HUES48 (cell line): ENCODE results near the gene CEACAM3.

ENCODE experiments used
- H3K27ac ChIP-seq: one replicate; pipeline ENCODE4 v1.7.0; 2013; ENCODE audit warnings: low read depth, low read length, inconsistent platforms
- H3K27me3 ChIP-seq: 2 replicates; pipeline ENCODE4 v1.6.1; 2013; ENCODE audit warnings: mild to moderate bottlenecking, low read length; ENCODE audit not compliant: control insufficient read depth, insufficient read depth
- H3K36me3 ChIP-seq: 2 replicates; pipeline ENCODE4 v1.6.1; 2013; ENCODE audit warnings: low read length; ENCODE audit not compliant: control insufficient read depth, insufficient read depth
- H3K4me1 ChIP-seq: 2 replicates; pipeline ENCODE4 v1.6.1; 2013; ENCODE audit warnings: mild to moderate bottlenecking, low read length; ENCODE audit not compliant: control insufficient read depth, insufficient read depth
- H3K4me3 ChIP-seq: 2 replicates; pipeline ENCODE4 v1.5.1; 2013; ENCODE audit warnings: mild to moderate bottlenecking, low read depth, low read length
- H3K9ac ChIP-seq: 2 replicates; pipeline ENCODE4 v1.6.1; 2013; ENCODE audit warnings: mild to moderate bottlenecking, low read depth, low read length, moderate library complexity
- H3K9me3 ChIP-seq: 2 replicates; pipeline ENCODE4 v1.6.1; 2013; ENCODE audit warnings: low read length; ENCODE audit not compliant: control insufficient read depth, insufficient read depth

Gene CEACAM3

GRCh38 chr19:41843371-41843770 lies 47.0 kb downstream of the CEACAM3 start:
- no peak overlapping the region for H3K27ac ChIP-seq
- H3K9me3 ChIP-seq, result no peaks in the 10 kb centered on the region
- H3K27me3 ChIP-seq, result no peaks in the 10 kb centered on the region
- H3K36me3 ChIP-seq, result no peaks in the 10 kb centered on the region
- H3K4me3 ChIP-seq, result no peak overlapping the region
- no peaks in the 10 kb centered on the region for H3K4me1 ChIP-seq
- no peak overlapping the region for H3K9ac ChIP-seq

GRCh38 chr19:41844601-41845000 lies 48.2 kb downstream of the CEACAM3 start, which contains the start of gene LYPD4:
Gene LYPD4 (minus strand): TSS chr19:41844683. CDS start chr19:41839285, 5,398 bp downstream.
- no peaks in the 10 kb centered on the region for H3K36me3 ChIP-seq
- no peaks in the 10 kb centered on the region for H3K4me1 ChIP-seq
- H3K27me3 ChIP-seq, result no peaks in the 10 kb centered on the region
- no peak within 1 kb of the TSS for H3K9ac ChIP-seq
- no peak within 1 kb of the TSS for H3K4me3 ChIP-seq
- no peak within 1 kb of the TSS for H3K27ac ChIP-seq
- no peaks in the 10 kb centered on the region for H3K9me3 ChIP-seq

GRCh38 chr19:41845001-41845050 lies 48.4 kb downstream of the CEACAM3 start, which contains the start of gene DMRTC2:
Gene DMRTC2 (plus strand): TSS chr19:41845042. CDS start chr19:41847429, 2,387 bp downstream.
- Histone ChIP-seq H3K4me1 (no peaks in the 10 kb centered on the region), H3K36me3 (no peaks in the 10 kb centered on the region), H3K4me3 (no peak within 1 kb of the TSS), H3K9ac (no peak within 1 kb of the TSS), H3K27ac (no peak within 1 kb of the TSS), H3K9me3 (no peaks in the 10 kb centered on the region), H3K27me3 (no peaks in the 10 kb centered on the region)

- no peaks in the 10 kb centered on the region for H3K36me3 ChIP-seq
- H3K4me3 ChIP-seq, result no peak overlapping the region
- no peak overlapping the region for H3K27ac ChIP-seq
- H3K27me3 ChIP-seq, result no peaks in the 10 kb centered on the region
- no peaks in the 10 kb centered on the region for H3K4me1 ChIP-seq
- no peaks in the 10 kb centered on the region for H3K9me3 ChIP-seq
- no peak overlapping the region for H3K9ac ChIP-seq
Measured at GRCh38 chr19:41845051-41845590, 48.7 kb downstream of the CEACAM3 start.

GRCh38 chr19:41847351-41848105 lies 51.1 kb downstream of the CEACAM3 start:
- Histone ChIP-seq H3K4me1 (peaks cover 4% of the 10 kb centered on the region; the same call in 1 of the 2 replicates), H3K27me3 (no peaks in the 10 kb centered on the region; the same call in 1 of the 2 replicates), H3K36me3 (no peaks in the 10 kb centered on the region), H3K9ac (no peak overlapping the region), H3K27ac (no peak overlapping the region), H3K9me3 (no peaks in the 10 kb centered on the region), H3K4me3 (no peak overlapping the region)

- no peaks in the 10 kb centered on the region for H3K9me3 ChIP-seq
- no peak overlapping the region for H3K9ac ChIP-seq
- no peaks in the 10 kb centered on the region; the same call in 1 of the 2 replicates for H3K27me3 ChIP-seq
- H3K36me3 ChIP-seq, result no peaks in the 10 kb centered on the region
- H3K4me1 ChIP-seq, result peaks cover 4% of the 10 kb centered on the region; the same call in 1 of the 2 replicates
- H3K4me3 ChIP-seq, result no peak overlapping the region
- no peak overlapping the region for H3K27ac ChIP-seq
Measured at GRCh38 chr19:41848666-41849065, 52.3 kb downstream of the CEACAM3 start.

GRCh38 chr19:41849067-41849466 lies 52.7 kb downstream of the CEACAM3 start:
- no peaks in the 10 kb centered on the region; the same call in 1 of the 2 replicates for H3K27me3 ChIP-seq

GRCh38 chr19:41850381-41850780 lies 54.0 kb downstream of the CEACAM3 start:
- no peaks in the 10 kb centered on the region; the same call in 1 of the 2 replicates for H3K27me3 ChIP-seq
- peaks cover 4% of the 10 kb centered on the region; the same call in 1 of the 2 replicates for H3K4me1 ChIP-seq
- no peak overlapping the region for H3K9ac ChIP-seq
- H3K4me3 ChIP-seq, result no peak overlapping the region
- H3K36me3 ChIP-seq, result no peaks in the 10 kb centered on the region
- no peak overlapping the region for H3K27ac ChIP-seq
- H3K9me3 ChIP-seq, result no peaks in the 10 kb centered on the region

More at GRCh38 chr19:41849067-41849466, 52.7 kb downstream of the CEACAM3 start:
- Histone ChIP-seq H3K9me3 (no peaks in the 10 kb centered on the region), H3K27ac (no peak overlapping the region), H3K4me1 (peaks cover 4% of the 10 kb centered on the region; the same call in 1 of the 2 replicates), H3K9ac (no peak overlapping the region), H3K36me3 (no peaks in the 10 kb centered on the region), H3K4me3 (no peak overlapping the region)

GRCh38 chr19:41851456-41851855 lies 55.1 kb downstream of the CEACAM3 start:
- no peaks in the 10 kb centered on the region for H3K9me3 ChIP-seq
- H3K27me3 ChIP-seq, result no peaks in the 10 kb centered on the region; the same call in 1 of the 2 replicates

GRCh38 chr19:41853344-41853743 lies 57.0 kb downstream of the CEACAM3 start:
- Histone ChIP-seq H3K36me3 (no peaks in the 10 kb centered on the region), H3K27ac (no peak overlapping the region), H3K9ac (no peak overlapping the region), H3K4me3 (no peak overlapping the region), H3K4me1 (peaks cover 4% of the 10 kb centered on the region; the same call in 1 of the 2 replicates), H3K27me3 (no peaks in the 10 kb centered on the region; the same call in 1 of the 2 replicates), H3K9me3 (no peaks in the 10 kb centered on the region)

More at GRCh38 chr19:41851456-41851855, 55.1 kb downstream of the CEACAM3 start:
- Histone ChIP-seq H3K27ac (no peak overlapping the region), H3K36me3 (no peaks in the 10 kb centered on the region), H3K4me1 (peaks cover 4% of the 10 kb centered on the region; the same call in 1 of the 2 replicates), H3K9ac (no peak overlapping the region), H3K4me3 (no peak overlapping the region)

- Histone ChIP-seq H3K4me1 (peaks cover 4% of the 10 kb centered on the region; the same call in 1 of the 2 replicates), H3K27me3 (no peaks in the 10 kb centered on the region; the same call in 1 of the 2 replicates), H3K9me3 (no peaks in the 10 kb centered on the region), H3K36me3 (no peaks in the 10 kb centered on the region), H3K27ac (no peak overlapping the region), H3K9ac (no peak overlapping the region), H3K4me3 (no peak overlapping the region)
Measured at GRCh38 chr19:41853768-41854167, 57.4 kb downstream of the CEACAM3 start.
